HFFc6 (cell line): Measurements from ENCODE around the gene ARMS2. TPM values are rescaled to one million over a fixed set of nuclear protein-coding genes. Genes with fewer than 3 reads are reported as not detected.

Experiments used
- DNase-seq: peaks from one replicate; pipeline ENCODE4 v3.0.0-alpha.2; 2018
- H3K27ac Mint-ChIP-seq: 2 replicates; pipeline ENCODE4 v1.8.0; 2020; ENCODE audit warnings: mild to moderate bottlenecking, mixed read lengths
- H3K27me3 Mint-ChIP-seq: 2 replicates; pipeline ENCODE4 v1.8.0; 2021; ENCODE audit warnings: mild to moderate bottlenecking, moderate library complexity, mixed read lengths; ENCODE audit not compliant: insufficient read depth
- H3K36me3 Mint-ChIP-seq: 2 replicates; pipeline ENCODE4 v1.8.0; 2021; ENCODE audit warnings: low read depth, mixed read lengths
- H3K4me1 Mint-ChIP-seq: 2 replicates; pipeline ENCODE4 v1.8.0; 2020; ENCODE audit warnings: low read depth, mixed read lengths
- H3K4me3 Mint-ChIP-seq: 2 replicates; pipeline ENCODE4 v1.8.0; 2020; ENCODE audit warnings: mild to moderate bottlenecking, moderate library complexity, mixed read lengths
- H3K9me3 Mint-ChIP-seq: 2 replicates; pipeline ENCODE4 v1.8.0; 2020; ENCODE audit warnings: mild to moderate bottlenecking, mixed read lengths
- CTCF ChIP-seq: fragments of 200-600 bp; sonication (generic); IDR thresholded peaks from 2 replicates; pipeline ENCODE4 v1.5.0; 2021; ENCODE audit warnings: antibody characterized with exemption, mild to moderate bottlenecking
- total RNA-seq, 6 experiments: library from RNA; stranded (reverse); fragmentation: NEBNext Ultra II Directional; extraction: Animal tissue kit (Norgen Biotek cat#: 25700); gene quantifications; 2 replicates in 1 of 6; 3 replicates in 5 of 6; pipeline ENCODE4 v1.2.3, GENCODE V29; 2021

ARMS2 gene
- total RNA-seq, 6 experiments from 2014 or later: not detected

GRCh38 chr10:122467701-122468100 lies 13.2 kb downstream of the ARMS2 start:
- Mint-ChIP-seq H3K4me3 (no peak overlapping the region), H3K27ac (no peak overlapping the region), H3K4me1 (peaks cover 56% of the 10 kb centered on the region), H3K9me3 (no peaks in the 10 kb centered on the region), H3K27me3 (peaks cover 12% of the 10 kb centered on the region), H3K36me3 (peaks cover 7% of the 10 kb centered on the region; the same call in 1 of the 2 replicates)
- TF ChIP-seq CTCF: no peak
- no peak for DNase-seq

- Mint-ChIP-seq H3K4me3 (peak overlapping the region; percentile 36), H3K27ac (peak overlapping the region; percentile 76), H3K4me1 (peaks cover 49% of the 10 kb centered on the region), H3K9me3 (no peaks in the 10 kb centered on the region), H3K36me3 (peaks cover 7% of the 10 kb centered on the region; the same call in 1 of the 2 replicates), H3K27me3 (peaks cover 12% of the 10 kb centered on the region)
- no peak for TF ChIP-seq CTCF
- no peak for DNase-seq
Observed at GRCh38 chr10:122468307-122468925, 14.0 kb downstream of the ARMS2 start.

GRCh38 chr10:122468926-122469781 lies 14.7 kb downstream of the ARMS2 start:
- H3K27ac Mint-ChIP-seq: peak overlapping the region; percentile 76
- H3K9me3 Mint-ChIP-seq: no peaks in the 10 kb centered on the region
- peaks cover 46% of the 10 kb centered on the region for H3K4me1 Mint-ChIP-seq
- peaks cover 9% of the 10 kb centered on the region for H3K27me3 Mint-ChIP-seq
- peak overlapping the region; percentile 36 for H3K4me3 Mint-ChIP-seq
- TF ChIP-seq CTCF: no peak
- peaks cover 7% of the 10 kb centered on the region; the same call in 1 of the 2 replicates for H3K36me3 Mint-ChIP-seq
- peak; percentile 99 for DNase-seq

- TF ChIP-seq CTCF: no peak
- H3K4me1 Mint-ChIP-seq: peaks cover 46% of the 10 kb centered on the region
- H3K27ac Mint-ChIP-seq: peak overlapping the region; percentile 76
- peaks cover 1% of the 10 kb centered on the region; the same call in 1 of the 2 replicates for H3K36me3 Mint-ChIP-seq
- H3K27me3 Mint-ChIP-seq: peaks cover 12% of the 10 kb centered on the region
- H3K4me3 Mint-ChIP-seq: no peak overlapping the region
- no peak for DNase-seq
- no peaks in the 10 kb centered on the region for H3K9me3 Mint-ChIP-seq
Observed at GRCh38 chr10:122469848-122470247, 15.4 kb downstream of the ARMS2 start.

- H3K27me3 Mint-ChIP-seq: peaks cover 7% of the 10 kb centered on the region
- no peak for TF ChIP-seq CTCF
- peak overlapping the region; percentile 51 for H3K27ac Mint-ChIP-seq
- H3K4me3 Mint-ChIP-seq: no peak overlapping the region
- peaks cover 46% of the 10 kb centered on the region for H3K4me1 Mint-ChIP-seq
- no peaks in the 10 kb centered on the region for H3K9me3 Mint-ChIP-seq
- DNase-seq: peak; percentile 45
- H3K36me3 Mint-ChIP-seq: no peaks in the 10 kb centered on the region
Observed at GRCh38 chr10:122471531-122472177, 17.2 kb downstream of the ARMS2 start.
